Uterus (tissue), 2 donors: ENCODE data around the gene PRKCE.

Experiments used
- POLR2A ChIP-seq, 2 donors: fragments of 450-650 bp; IDR thresholded peaks; one replicate each; pipeline ENCODE4 v1.6.1; 2016; ENCODE audit warnings: antibody characterized with exemption in 2 of 2, mild to moderate bottlenecking in 1 of 2, moderate library complexity in 1 of 2
- TF ChIP-seq, protein P1 (sequence below), 4 experiments: fragments of 200-600 bp in 2 of 4; fragments of 450-650 bp in 2 of 4; sonication (generic) in 2 of 4; IDR thresholded peaks; one replicate each; pipeline ENCODE4 v1.5.1; 2016 to 2019; ENCODE audit warnings: antibody characterized with exemption in 4 of 4, mild to moderate bottlenecking in 2 of 4, moderate library complexity in 1 of 4

DNA sequence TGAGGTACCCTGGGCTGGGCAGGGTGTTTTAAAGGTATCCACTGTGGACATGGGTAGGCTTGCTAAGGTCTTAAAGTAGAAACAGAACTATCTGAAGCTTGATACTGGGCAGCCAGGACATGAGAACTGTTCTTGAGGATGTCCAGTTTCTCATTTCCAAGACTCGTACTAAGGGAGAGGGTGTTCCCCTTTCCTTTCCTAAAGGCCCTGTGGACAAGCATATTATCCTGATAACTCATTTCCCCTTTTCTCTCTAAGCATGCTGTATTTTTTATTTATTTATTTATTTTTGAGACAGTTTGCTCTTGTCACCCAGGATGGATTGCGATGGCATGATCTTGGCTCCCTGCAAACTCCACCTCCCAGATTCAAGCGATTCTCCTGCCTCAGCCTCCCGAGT, 273.6 kb downstream of the PRKCE start:
- no peak for TF ChIP-seq POLR2A (IDR thresholded peaks at IDR 0.05)
- TF ChIP-seq, protein P1, sequence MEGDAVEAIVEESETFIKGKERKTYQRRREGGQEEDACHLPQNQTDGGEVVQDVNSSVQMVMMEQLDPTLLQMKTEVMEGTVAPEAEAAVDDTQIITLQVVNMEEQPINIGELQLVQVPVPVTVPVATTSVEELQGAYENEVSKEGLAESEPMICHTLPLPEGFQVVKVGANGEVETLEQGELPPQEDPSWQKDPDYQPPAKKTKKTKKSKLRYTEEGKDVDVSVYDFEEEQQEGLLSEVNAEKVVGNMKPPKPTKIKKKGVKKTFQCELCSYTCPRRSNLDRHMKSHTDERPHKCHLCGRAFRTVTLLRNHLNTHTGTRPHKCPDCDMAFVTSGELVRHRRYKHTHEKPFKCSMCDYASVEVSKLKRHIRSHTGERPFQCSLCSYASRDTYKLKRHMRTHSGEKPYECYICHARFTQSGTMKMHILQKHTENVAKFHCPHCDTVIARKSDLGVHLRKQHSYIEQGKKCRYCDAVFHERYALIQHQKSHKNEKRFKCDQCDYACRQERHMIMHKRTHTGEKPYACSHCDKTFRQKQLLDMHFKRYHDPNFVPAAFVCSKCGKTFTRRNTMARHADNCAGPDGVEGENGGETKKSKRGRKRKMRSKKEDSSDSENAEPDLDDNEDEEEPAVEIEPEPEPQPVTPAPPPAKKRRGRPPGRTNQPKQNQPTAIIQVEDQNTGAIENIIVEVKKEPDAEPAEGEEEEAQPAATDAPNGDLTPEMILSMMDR (IDR thresholded peaks at IDR 0.05) = no peak
